HFF-Myc (cell line): ENCODE measurements around the gene HEXD.
A peak's percentile ranks its signal among the peaks of the same experiment; 100 is the strongest.
"Not testable (repeated sequence)": the region's sequence is repeated elsewhere in the genome, so short reads cannot be mapped to it uniquely, and the experiment has no call there.

ENCODE experiments used
- DNase-seq: peaks from one replicate; pipeline ENCODE4 v3.0.0-alpha.2; 2011; ENCODE audit warnings: low read depth; ENCODE audit errors: extremely low read depth
- H3K4me3 ChIP-seq: replicated peaks from 2 replicates; pipeline ENCODE4 v1.5.1; 2011; ENCODE audit warnings: low read depth, mild to moderate bottlenecking, control low read depth, low read length
- TF ChIP-seq, protein P1 (sequence below): IDR thresholded peaks from 2 replicates; pipeline ENCODE4 v1.5.1; 2012; ENCODE audit warnings: mild to moderate bottlenecking, low read depth, low read length, control low read depth; ENCODE audit errors: missing control alignments

HEXD gene

DNA sequence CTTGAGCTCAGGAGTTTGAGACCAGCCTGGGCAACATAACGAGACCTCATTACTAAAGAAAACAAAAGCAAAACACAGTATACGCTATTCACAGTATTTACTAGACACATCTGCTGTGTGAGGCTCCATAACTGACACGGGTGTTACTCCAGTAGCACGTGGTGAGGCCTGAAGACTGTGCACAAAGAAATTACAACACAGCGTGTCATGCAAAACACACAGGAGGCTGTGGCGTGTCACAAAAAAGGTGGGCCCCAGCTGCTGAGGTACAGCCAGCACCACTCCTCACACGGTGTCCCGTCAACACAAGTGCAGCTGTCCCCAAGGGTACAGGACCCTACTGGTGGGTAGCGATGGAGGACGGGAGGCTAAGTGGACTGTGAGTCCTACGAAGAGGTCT, 29.7 kb downstream of the HEXD start:
- no peak for DNase-seq
- TF ChIP-seq, protein P1, sequence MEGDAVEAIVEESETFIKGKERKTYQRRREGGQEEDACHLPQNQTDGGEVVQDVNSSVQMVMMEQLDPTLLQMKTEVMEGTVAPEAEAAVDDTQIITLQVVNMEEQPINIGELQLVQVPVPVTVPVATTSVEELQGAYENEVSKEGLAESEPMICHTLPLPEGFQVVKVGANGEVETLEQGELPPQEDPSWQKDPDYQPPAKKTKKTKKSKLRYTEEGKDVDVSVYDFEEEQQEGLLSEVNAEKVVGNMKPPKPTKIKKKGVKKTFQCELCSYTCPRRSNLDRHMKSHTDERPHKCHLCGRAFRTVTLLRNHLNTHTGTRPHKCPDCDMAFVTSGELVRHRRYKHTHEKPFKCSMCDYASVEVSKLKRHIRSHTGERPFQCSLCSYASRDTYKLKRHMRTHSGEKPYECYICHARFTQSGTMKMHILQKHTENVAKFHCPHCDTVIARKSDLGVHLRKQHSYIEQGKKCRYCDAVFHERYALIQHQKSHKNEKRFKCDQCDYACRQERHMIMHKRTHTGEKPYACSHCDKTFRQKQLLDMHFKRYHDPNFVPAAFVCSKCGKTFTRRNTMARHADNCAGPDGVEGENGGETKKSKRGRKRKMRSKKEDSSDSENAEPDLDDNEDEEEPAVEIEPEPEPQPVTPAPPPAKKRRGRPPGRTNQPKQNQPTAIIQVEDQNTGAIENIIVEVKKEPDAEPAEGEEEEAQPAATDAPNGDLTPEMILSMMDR = no peak
- H3K4me3 ChIP-seq = no peak overlapping the region

DNA sequence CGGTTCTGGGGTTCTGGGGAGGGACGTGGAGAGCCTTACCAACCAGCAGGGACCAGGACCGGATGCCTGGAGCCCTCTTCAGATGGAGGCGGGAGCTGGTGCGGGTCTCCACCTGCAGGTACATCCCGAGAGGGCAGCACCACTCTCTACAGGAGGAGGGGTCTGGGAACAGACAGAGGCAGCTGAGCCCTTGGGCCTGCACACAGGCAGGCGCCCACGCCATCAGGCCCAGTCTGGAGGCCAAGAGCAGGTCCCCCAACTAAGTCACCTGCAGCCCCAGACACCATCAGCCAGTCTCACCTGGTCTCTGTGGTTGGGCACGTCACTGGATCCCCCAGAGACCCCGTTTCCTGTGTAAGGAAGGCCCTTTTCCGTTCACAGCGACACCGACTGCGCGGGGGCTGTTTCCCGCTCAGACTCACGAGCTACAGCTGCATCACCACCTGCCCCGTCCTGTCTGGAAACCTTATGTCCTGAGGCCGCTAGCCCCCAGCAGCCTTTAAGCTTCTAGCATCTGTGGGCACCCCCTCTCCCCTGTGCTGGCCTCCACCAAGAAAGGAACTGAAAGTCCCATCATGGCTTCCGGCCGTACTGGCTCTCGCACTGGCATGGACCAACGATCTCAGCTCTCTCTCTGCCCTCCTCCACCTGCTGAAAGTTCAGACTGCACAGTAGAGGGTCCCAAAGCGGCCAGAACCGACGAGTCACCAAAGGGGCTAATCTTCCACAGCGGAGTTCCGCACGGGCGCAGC, 31.2 kb downstream of the HEXD start:
- H3K4me3 ChIP-seq = peak overlapping the region; percentile 90
- DNase-seq = no peak
- TF ChIP-seq, protein P1 = no peak

DNA sequence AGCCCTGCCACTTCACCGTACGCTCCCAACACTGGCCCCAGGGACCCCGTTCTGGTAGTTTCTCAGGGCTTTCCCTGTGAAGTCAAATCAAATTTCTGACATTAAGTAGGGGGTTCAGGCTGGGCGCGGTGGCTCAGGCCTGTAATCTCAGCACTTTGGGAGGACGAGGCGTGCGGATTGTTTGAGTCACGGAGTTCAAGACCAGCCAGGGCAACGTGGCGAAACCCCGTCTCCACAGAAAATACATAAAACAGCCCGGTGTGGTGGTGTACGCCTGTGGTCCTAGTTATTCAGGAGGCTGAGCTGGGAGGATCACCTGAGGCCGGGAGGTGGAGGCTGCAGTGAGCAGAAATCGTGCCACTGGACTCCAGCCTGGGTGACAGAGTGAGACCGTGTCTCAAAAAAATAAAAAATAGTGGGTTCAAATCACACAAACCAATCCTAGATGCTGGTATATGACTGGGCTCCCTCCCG, 31.8 kb downstream of the HEXD start:
- peak overlapping the region; percentile 90 for H3K4me3 ChIP-seq
- DNase-seq = no peak
- TF ChIP-seq, protein P1 = no peak

DNA sequence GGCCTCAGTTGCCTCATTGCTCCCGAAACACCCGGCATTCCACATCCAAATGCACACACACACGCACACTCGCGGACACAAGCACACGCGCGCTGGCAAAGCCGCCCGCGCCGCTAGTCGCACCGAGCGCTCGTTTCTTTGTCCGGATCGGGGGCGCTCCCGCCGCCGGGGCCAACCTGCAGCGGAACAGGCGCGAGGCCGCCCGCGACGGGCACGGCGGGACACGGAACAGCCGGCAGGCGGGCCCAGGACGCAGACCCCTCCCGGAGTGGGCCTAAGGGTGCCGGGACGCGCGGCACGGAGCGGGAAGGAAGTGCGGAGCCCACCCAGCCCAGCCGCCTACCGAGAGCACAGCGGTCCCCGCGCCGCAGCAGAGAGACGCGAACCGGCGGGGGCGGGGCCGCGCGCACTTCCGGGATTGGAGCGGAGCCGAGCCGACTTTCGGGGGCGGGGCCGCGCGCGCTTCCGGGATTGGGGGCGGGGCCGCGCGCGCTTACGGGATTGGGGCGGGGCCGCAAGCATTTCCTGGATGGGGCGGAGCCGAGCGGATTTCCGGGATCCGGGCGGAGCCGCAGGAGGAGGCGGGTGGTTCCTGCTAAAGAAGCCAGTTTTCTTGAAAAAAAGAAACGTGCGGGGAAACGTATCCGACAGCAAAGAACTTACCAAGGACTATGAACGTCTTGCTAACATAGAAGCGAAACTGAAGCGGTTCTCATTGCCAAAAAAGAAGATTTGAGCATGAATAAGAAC, 32.4 kb downstream of the HEXD start, which contains the start of gene CYBC1:
Gene CYBC1, minus strand, starts transcription at position 396 of the 750 bp plus-strand sequence. CDS start 1,498 bp downstream, outside the sequence.
- TF ChIP-seq, protein P1 = no peak
- H3K4me3 ChIP-seq = peak within 1 kb of the TSS; percentile 90
- DNase-seq = peak; percentile 66

DNA sequence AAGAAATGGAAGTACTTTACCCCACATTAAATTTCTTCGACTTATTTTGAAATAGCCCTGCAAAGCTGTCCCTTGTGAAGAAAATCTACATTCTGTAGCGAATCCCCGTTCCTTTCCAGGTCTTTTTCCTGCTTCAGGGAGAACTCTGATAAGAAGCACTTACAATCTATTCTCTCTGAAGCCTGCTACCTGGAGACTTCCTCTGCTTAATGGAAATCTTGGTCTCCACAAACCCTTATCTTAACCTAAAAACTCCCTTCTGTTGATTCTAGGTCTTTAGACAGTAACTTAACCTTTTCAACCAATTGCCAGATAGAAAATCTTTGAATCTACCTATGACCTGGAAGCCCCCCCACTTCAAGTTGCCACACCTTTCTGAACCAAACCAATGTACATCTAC, 34.0 kb downstream of the HEXD start:
- TF ChIP-seq, protein P1 = no peak
- H3K4me3 ChIP-seq = no peak overlapping the region
- DNase-seq = no peak

DNA sequence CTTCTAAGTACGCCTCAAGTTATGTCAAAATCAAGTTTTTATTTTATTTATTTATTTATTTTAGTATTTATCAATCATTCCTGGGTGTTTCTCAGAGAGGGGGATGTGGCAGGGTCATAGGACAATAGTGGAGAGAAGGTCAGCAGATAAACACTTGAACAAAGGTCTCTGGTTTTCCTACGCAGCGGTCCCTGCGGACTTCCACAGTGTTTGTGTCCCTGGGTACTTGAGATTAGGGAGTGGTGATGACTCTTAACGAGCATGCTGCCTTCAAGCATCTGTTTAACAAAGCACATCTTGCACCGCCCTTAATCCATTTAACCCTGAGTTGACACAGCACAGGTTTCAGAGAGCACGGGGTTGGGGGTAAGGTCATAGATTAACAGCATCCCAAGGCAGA, 35.0 kb downstream of the HEXD start:
- not testable (repeated sequence) for DNase-seq, H3K4me3 ChIP-seq

DNA sequence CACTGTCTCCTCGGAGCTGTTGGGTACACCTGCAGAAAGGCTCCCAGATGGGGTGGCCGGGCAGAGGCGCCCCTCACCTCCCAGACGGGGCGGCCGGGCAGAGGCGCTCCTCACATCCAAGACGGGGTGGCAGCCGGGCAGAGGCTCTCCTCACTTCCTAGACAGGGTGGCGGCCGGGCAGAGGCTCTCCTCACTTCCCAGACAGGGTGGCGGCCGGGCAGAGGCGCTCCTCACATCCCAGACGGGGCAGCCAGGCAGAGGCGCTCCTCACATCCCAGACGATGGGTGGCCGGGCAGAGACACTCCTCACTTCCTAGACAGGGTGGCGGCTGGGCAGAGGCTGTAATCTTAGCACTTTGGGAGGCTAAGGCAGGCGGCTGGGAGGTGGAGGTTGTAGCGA, 35.6 kb downstream of the HEXD start:
- DNase-seq, H3K4me3 ChIP-seq: not testable (repeated sequence)
